Daoy (cell line): ENCODE measurements around the gene PTPN2. TPM values are rescaled to one million over a fixed set of nuclear protein-coding genes. Genes with fewer than 3 reads are reported as not detected.
"Not testable (repeated sequence)": the region's sequence is repeated elsewhere in the genome, so short reads cannot be mapped to it uniquely, and the experiment has no call there.

ENCODE experiments used
- DNase-seq: peaks from one replicate; pipeline ENCODE4 v3.0.0-alpha.2; 2015; ENCODE audit warnings: low read depth
- total RNA-seq: library from RNA; depleted of rRNA; stranded (reverse); fragments of >200 nt; shearing (Covaris generic); gene quantifications from 2 replicates; pipeline ENCODE4 v1.2.3, GENCODE V29; 2014

Gene PTPN2
- total RNA-seq, 1 experiment from 2014 or later = 33.4 TPM

DNA sequence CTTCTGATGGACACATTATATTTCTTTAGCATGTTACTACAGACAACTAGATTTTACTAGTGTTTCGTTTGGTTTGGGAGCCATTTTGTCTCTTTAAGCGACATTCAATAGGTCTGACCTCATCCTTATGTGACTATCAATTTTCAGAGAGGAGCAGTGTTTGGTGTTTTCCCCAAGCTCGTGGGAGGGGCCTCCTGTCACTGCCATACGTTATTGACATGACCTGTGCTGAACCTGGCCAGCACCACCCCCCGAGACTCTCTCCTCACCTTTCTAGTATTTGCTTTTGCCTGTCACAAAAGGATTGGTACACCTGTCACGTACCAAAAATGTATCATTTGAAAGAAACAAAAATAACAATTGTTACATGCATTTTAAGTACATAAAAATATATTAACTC, 111.9 kb downstream of the PTPN2 start:
- DNase-seq = no peak

DNA sequence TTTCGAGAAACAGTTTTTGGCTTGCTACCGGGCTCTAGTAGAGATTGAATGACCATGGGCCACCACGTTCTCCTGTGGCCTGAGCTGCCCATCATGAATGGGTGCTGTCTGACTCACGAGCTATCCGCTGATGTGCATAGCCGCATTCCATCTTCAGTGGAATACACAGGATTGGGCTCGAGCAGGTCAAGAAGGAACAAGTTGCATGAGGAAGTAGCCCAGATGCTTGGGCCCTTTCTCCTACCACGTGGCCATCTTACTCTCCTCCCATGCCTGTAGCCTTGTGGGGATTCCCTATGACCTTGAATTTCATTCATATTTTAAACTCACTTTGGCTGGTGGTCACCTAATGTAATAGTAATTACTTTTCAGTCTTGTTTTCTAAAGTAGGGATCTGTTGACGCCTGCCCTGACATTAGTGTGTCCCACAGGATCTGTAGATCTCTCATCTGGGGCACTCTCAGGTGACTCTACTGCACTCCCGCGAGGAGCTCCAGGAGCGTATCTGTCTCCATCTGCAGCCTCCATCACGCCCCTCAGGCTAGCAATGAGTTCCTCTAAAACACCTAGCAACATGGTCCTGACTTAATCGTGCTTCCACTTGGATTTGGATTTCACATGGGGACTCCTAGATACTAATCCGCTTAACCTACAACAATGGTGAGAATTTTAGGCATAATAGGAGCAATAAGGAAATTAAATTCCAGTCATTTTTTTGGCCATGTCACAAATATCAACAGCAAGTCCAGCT, 113.4 kb downstream of the PTPN2 start:
- no peak for DNase-seq

- DNase-seq = no peak
These were observed 114.2 kb downstream of the PTPN2 start for GRCh38 chr18:12769644-12770440.

GRCh38 chr18:12769136-12769535, 114.9 kb downstream of the PTPN2 start:
- DNase-seq = no peak

GRCh38 chr18:12768625-12769024, 115.4 kb downstream of the PTPN2 start:
- DNase-seq = peak; percentile 36

- no peak for DNase-seq
These were observed 116.4 kb downstream of the PTPN2 start for GRCh38 chr18:12767580-12768155.

DNA sequence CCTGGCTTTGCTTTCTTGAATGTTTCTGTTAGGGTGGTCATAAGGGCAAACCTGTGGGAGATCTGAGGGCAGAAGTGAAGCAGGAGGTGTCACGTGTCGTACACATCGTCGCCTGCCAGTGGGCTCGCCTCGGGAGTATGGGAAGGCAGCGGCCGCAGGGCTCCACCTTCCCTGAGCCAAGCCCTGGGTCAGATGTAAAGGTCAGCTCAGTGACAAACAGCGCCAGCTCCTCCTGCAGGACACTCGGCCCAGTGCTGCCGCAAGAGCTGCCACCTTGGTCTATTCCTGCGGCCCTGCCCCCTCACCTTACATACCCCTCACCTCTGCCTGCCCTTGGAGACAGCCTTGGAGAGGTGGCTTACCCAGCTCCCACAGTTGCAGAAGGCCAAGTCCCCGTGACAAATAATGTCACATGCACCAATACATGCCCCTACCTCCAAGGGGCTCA, 117.0 kb downstream of the PTPN2 start:
- no peak for DNase-seq

GRCh38 chr18:12765586-12765985, 118.5 kb downstream of the PTPN2 start:
- no peak for DNase-seq

DNA sequence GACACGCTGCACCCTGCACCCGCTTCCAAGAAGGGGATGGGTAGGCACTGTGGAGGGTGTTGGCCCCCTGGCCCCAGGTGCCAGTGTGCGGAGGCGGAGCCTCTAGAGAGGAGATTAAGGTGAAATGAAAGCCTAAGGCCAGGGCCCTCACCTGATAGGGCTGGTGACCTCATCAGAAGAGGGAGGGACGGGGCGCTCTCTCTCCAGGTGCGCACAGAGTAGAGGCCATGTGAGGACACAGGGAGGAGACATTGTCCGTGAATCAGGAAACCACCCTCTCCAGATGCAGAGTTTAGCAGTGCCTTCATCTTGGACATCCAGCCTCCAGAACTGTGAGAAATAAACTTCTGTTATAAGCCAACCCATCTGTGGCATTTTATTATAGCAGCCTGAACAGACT, 118.9 kb downstream of the PTPN2 start:
- no peak for DNase-seq

DNA sequence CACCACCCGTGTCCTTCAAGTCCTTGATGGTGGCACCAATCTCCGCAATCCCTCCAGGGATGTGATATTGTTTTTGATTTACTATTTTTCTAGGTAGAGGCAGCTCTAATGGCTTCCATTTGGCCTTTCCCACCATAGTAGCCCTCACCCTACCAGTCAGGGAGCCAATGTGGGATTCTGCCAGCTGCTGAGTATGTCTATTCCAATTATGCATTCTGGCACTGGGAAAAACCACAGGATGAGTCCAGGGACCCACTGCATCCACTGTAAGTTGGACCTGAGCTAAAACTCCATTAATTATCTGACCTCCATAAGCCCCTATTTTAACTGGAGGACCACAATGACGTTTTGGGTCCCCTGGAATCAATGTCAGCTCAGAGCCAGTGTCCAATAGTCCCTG, 125.5 kb downstream of the PTPN2 start:
- not testable (repeated sequence) for DNase-seq

DNA sequence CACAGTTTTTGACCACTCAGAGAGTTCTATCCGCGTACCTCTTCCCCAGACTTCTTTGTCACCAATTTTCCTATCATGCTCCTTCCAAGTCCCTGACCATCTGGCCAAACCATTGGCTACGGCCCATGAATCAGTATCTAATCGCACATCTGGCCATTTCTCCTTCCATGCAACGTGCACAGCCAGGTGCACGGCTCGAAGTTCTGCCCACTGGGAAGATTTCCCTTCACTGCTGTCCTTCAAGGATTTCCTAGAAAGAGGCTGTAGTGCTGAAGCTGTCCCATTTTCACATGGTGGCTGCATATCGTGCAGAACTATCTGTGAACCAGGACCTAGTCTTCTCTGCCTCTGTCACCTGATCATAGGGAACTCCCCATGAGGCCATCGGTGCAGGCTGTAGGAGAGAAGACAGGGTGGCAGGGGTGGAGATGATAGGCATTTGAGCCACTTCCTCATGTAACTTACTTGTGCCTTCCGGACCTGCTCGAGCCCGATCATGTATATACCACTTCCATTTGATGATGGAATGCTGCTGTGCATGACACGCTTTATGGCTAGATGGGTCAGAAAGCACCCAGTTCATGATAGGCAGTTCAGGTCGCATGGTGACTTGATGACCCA, 127.3 kb downstream of the PTPN2 start:
- DNase-seq = not testable (repeated sequence)

GRCh38 chr18:12755606-12756005, 128.4 kb downstream of the PTPN2 start:
- not testable (repeated sequence) for DNase-seq

GRCh38 chr18:12754511-12754910, 129.5 kb downstream of the PTPN2 start:
- no peak for DNase-seq

DNA sequence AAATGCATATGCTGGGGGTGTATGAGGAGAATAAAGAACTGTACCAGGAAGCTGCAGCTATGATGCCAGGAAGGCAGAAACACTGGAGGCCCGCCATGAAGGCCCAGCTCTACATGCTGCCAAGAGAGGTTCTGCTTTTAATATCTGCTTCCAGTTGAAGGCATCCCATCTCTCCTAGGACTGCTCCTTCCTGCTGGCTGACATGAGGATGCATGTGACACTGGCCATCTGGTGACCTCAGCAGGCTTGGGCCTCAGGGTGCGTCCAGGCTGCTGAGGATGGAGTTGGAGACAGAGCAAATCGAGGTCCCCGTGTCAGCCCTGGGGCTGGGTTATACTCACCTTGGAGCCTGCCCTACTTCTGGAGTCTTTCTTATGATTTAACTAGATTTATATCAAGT, 132.1 kb downstream of the PTPN2 start:
- no peak for DNase-seq

DNA sequence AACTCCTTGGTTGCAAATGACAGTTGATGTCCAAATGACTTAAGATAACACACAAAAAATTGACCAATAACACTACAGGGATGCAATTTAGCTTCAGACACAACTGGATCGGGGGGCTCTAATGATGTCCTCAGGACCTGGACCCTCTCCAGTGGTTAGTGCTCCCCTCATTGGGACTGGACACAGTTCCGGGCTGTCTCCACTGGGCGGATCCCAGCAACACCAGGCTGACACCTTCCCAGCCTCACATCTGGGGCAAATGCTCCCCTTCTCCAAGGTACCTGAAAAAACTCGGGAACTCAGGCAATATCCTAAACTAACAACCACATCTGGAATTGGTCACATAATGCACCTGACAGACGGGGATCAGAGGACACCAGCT, 132.5 kb downstream of the PTPN2 start:
- no peak for DNase-seq

GRCh38 chr18:12750715-12751502, 133.1 kb downstream of the PTPN2 start:
- DNase-seq = no peak

GRCh38 chr18:12750076-12750714, 133.8 kb downstream of the PTPN2 start:
- no peak for DNase-seq

DNA sequence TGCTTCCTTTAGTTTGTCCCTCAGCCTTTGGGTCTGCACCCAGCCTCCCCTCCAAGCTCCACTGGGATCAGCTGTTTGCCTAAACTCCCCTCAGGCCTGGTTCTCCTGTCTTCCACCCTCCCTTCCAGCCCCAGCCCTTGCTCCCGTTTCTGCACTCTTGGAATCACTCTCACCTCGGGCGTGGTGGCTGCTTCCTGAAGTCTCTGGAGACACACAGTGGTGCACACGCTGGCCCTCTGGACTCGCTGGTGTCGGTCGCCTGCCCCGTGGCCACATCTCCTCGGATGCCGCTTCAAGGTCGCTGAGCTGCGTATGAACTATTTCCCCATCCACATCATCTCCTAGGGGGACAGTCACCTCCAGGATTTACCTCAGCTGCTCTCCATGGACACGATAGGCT, 134.9 kb downstream of the PTPN2 start:
- no peak for DNase-seq

DNA sequence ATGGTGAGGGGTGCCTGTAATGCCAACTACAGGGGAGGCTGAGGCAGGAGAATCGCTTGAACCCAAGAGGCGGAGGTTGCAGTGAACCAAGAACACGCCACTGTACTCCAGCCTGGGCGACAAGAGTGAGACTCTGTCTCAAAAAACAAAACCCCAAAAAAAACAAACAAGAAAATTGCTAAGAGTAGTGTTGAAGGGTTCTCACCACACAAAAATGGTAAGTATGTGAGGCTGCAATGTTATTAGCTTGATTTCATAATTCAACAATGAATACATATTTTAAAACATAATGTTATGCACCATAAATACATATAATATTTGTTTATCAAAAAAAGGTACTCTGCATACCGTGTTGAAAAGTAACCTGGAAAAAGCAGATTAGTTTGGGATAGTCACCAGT, 135.4 kb downstream of the PTPN2 start:
- DNase-seq = no peak

DNA sequence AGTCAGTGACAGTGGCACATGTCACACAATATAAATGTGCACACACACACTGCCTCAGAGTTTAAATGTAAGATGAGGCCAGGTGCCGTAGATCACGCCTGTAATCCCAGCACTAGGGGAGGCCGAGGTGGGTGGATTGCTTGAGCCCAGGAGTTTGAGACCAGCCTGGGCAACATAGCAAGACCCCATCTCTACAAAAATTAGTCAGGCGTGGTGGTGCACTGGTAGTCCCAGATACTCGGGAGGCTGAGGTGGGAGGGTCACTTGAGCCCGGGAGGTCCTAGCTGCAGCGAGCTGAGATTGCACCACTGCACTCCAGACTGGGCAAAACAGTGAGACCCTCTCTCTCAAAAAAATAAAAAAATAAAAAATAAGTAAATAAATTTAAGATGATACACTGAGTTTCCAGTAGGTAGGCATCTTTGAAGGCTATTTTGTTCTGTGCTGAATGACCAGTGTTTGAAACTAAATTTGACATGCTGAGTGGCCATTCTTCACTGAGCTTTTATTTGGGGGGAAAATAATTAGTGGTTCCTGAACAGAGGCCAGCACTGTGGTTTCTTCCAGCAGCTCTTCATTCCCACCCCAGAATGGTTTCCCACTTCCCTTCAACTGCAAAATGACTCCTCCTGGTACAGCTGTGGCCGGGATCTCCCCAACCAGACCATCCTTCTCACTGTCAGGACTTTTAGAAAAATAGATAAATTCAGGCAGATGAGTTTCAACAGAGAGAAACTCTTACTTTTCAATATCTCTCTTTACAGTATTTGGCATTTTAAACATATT, 136.3 kb downstream of the PTPN2 start:
- no peak for DNase-seq
